NT2/D1 (cell line): ENCODE results near the gene ALDH9A1.

Experiments
- DNase-seq: peaks from one replicate; pipeline ENCODE4 v3.0.0-alpha.2; 2011; ENCODE audit warnings: low read depth, low spot score
- H3K27me3 ChIP-seq: 2 replicates; pipeline ENCODE4 v1.6.0; 2011; ENCODE audit warnings: mild to moderate bottlenecking; ENCODE audit not compliant: insufficient read length, insufficient read depth
- H3K36me3 ChIP-seq: 2 replicates; pipeline ENCODE4 v1.6.1; 2011; ENCODE audit warnings: mild to moderate bottlenecking, low read length, mixed read lengths; ENCODE audit not compliant: insufficient read depth, insufficient read length
- H3K4me1 ChIP-seq: 2 replicates; pipeline ENCODE4 v1.5.1; 2011; ENCODE audit not compliant: insufficient read depth, insufficient read length
- H3K4me3 ChIP-seq: 2 replicates; pipeline ENCODE4 v1.5.1; 2011; ENCODE audit warnings: low read depth; ENCODE audit not compliant: insufficient read length
- H3K9ac ChIP-seq: 2 replicates; pipeline ENCODE4 v1.6.0; 2011; ENCODE audit warnings: low read depth; ENCODE audit not compliant: insufficient read length
- H3K9me3 ChIP-seq: 2 replicates; pipeline ENCODE4 v1.5.1; 2011; ENCODE audit warnings: mild to moderate bottlenecking, low read length; ENCODE audit not compliant: insufficient read depth
- SUZ12 ChIP-seq: IDR thresholded peaks from 2 replicates; pipeline ENCODE4 v1.6.1; 2011; ENCODE audit not compliant: insufficient read length, insufficient read depth; ENCODE audit errors: extremely low read depth
- YY1 ChIP-seq: IDR thresholded peaks from 2 replicates; pipeline ENCODE4 v1.6.1; 2011; ENCODE audit not compliant: insufficient read length, insufficient read depth
- ZNF274 ChIP-seq: IDR thresholded peaks from 2 replicates; pipeline ENCODE4 v1.6.1; 2011; ENCODE audit warnings: mild to moderate bottlenecking, low read depth, low read length

The ALDH9A1 gene

DNA sequence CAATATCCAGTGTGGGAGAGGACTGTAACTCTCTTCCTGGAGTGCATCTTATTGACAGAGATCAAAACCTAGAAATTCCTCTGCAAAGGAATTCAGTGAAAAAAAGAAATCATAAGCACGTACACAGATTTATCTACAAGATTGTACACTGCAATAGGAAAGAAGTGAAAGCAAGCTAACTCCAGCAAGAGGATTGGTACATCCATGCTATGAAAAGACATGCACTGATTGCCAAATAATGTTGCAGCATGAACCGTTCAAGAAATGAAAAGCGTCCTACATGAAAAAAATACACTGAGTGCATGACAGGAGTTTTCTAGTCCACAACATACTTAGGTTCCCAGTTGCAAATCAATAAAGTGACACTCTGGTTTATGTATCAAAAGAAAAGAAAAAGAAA is 69.2 kb downstream of the ALDH9A1 start:
- Histone ChIP-seq H3K9me3 (no peaks in the 10 kb centered on the region), H3K27me3 (no peaks in the 10 kb centered on the region), H3K4me1 (no peaks in the 10 kb centered on the region), H3K9ac (no peak overlapping the region), H3K36me3 (no peaks in the 10 kb centered on the region), H3K4me3 (no peak overlapping the region)
- DNase-seq: no peak
- TF ChIP-seq YY1 (no peak), ZNF274 (no peak), SUZ12 (no peak)

DNA sequence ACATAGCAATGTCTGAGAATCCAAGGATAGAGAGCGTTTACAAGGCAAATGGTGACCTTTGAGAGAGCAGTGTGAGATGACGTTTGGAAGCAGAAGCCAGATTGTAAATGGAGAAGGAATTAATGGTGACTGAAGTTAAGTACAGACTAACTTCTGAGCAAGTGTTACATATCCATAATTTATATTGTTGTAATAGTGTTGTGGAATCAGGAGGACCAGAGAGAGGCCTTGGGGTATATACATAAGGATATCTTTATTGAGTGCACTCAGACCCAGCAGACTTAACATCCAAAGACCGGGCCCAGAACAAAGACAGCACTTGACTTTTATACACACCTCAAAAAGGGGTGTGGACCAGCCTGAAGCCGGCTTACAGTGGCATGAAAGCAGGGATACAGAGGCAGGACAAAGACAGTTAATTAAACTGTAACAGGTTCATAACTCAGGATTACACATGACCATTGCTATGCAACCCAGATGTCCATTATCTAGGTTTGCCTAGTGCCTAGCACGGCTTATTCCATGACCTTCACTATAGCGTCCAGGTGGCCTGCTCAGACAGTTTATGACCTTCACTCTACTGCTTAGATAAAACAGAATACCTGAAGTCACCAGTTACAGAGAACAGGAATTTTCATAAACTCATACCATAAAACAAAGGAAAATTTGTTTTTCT is 70.1 kb downstream of the ALDH9A1 start:
- Histone ChIP-seq H3K27me3 (no peaks in the 10 kb centered on the region), H3K36me3 (no peaks in the 10 kb centered on the region), H3K4me1 (no peaks in the 10 kb centered on the region), H3K9ac (no peak overlapping the region), H3K4me3 (no peak overlapping the region), H3K9me3 (no peaks in the 10 kb centered on the region)
- no peak for DNase-seq
- TF ChIP-seq YY1 (no peak), SUZ12 (no peak), ZNF274 (no peak)

DNA sequence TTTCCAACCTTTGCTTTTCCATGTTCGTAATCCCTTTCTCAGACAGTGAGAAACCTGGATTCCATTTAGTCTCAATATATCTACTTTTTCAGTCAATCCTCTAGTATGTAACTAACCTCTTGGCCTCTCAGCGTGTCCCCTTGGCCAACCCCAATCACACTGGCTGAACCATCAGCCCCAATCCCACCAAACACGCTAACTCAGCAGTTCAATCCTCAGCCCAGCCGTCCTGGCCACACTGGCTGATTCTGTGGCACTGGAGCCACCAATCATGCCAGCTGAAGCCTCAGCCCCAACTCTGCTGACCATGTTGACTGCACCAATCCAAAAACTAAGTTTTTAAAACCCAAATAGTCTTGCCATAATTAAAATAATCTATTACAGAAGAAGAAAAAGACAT is 73.9 kb downstream of the ALDH9A1 start:
- H3K36me3 ChIP-seq: no peaks in the 10 kb centered on the region
- H3K27me3 ChIP-seq: no peaks in the 10 kb centered on the region
- no peak for TF ChIP-seq YY1
- no peak for TF ChIP-seq ZNF274
- TF ChIP-seq SUZ12: no peak
- H3K9me3 ChIP-seq: no peaks in the 10 kb centered on the region
- DNase-seq: no peak
- no peak overlapping the region for H3K9ac ChIP-seq
- no peak overlapping the region for H3K4me3 ChIP-seq
- no peaks in the 10 kb centered on the region for H3K4me1 ChIP-seq

DNA sequence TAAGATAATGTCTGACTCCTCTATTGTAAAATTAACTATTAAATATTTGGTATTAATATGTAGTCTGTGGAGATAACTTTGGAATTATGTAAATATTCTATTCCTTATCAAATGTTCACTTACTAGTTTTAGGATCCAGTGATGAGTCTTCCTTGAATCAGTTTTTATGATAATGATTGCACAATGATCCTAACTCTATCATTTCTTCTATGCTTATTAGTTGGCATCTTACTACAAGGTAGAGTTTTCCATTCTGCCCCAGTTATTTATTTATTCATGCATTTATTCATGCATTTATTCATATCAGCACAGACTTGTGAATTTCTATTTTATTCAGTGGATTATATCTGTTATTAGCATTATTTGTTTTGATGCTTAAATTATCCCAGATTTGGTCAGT is 74.7 kb downstream of the ALDH9A1 start:
- H3K4me1 ChIP-seq: no peaks in the 10 kb centered on the region
- H3K9me3 ChIP-seq: no peaks in the 10 kb centered on the region
- H3K36me3 ChIP-seq: no peaks in the 10 kb centered on the region
- H3K4me3 ChIP-seq: no peak overlapping the region
- TF ChIP-seq SUZ12 (no peak), ZNF274 (no peak), YY1 (no peak)
- no peaks in the 10 kb centered on the region for H3K27me3 ChIP-seq
- H3K9ac ChIP-seq: no peak overlapping the region
- DNase-seq: no peak

DNA sequence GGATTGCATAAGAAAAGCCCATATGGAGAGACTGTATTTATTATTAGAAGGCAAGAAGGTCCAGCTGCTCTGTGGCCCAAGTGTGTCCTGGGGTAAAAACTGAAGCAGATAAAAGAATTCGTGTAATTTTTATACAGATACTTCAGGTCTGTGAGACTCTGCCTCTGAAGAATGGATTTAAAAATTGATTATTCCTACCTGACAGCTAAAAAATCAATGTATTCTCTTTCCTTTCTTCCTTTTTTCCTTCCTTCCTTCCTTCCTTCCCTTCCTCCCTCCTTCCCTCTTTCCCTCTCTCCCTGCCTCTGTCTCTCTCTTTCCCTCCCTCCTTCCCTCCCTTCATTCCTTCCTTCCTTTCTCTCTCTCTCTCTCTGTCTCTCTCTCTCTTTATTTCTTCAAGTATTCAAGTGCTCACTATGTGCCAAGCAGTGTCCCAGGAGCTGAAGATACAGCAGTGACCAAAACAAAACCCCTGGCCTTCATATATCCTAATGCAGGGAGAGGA is 78.7 kb downstream of the ALDH9A1 start:
- Histone ChIP-seq H3K9ac (no peak overlapping the region), H3K4me3 (no peak overlapping the region), H3K36me3 (no peaks in the 10 kb centered on the region), H3K9me3 (no peaks in the 10 kb centered on the region; the same call in 1 of the 2 replicates), H3K27me3 (no peaks in the 10 kb centered on the region), H3K4me1 (peaks cover 2% of the 10 kb centered on the region)
- DNase-seq: no peak
- TF ChIP-seq SUZ12: no peak
- TF ChIP-seq ZNF274: no peak
- TF ChIP-seq YY1: no peak

DNA sequence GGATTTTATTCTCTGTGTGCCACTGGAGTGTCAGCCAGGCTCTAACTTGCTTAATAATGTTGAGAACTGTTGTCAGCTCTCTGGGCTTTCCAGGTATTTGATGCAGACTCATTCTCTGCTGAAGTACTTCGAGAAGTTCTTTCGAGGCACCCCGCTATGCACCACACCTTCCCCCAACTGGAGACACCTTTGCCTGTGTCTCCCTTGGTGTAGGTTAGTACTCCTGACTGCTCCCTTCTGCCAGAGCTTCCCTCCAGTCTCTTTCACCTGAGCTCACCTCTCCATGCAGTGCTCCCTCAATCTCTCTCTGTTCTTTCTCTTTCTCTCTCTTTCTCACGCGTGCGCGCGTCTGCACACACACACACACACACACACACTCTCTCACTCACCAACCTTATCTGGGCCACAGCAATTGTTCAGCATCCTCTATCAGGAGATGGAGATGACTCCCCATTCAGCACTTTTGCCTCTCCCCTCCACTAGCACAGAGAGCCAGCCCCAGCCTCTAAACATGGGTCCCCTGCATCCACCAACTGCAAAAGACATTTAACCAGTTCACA is 81.3 kb downstream of the ALDH9A1 start:
- TF ChIP-seq ZNF274 (no peak), YY1 (no peak), SUZ12 (no peak)

DNA sequence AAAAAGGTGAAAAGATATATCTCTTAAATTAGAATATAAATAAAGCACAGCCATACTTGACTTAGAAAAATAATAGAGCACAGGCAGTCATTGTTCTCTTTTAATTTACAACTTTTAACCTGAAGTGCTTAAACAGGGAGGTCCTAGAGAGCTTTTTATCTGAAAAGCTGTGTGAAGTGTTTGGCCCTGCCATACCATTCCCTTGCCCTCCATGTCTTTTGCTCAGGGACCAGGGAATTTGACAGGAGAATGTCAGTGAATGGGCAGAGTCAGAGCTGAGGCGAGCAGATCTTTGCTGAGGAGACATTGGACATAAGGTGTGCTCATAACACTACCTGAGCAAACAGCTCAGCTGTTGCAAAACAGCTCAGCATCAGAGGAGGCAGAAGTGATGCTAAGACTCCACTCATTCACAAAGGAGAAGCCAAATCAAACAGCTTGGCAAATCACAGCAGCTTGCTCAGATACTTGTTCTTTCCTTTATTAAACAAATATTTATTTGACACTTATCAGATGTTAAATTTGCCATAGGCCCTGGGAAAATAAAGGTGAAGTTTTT is 82.2 kb downstream of the ALDH9A1 start:
- no peak overlapping the region for H3K4me3 ChIP-seq
- no peak for DNase-seq
- H3K36me3 ChIP-seq: no peaks in the 10 kb centered on the region
- no peaks in the 10 kb centered on the region for H3K27me3 ChIP-seq
- H3K9me3 ChIP-seq: no peaks in the 10 kb centered on the region; the same call in 1 of the 2 replicates
- peaks cover 2% of the 10 kb centered on the region for H3K4me1 ChIP-seq
- H3K9ac ChIP-seq: no peak overlapping the region
- TF ChIP-seq YY1: no peak
- no peak for TF ChIP-seq SUZ12
- no peak for TF ChIP-seq ZNF274

More for the DNA sequence above, 81.3 kb downstream of the ALDH9A1 start:
- Histone ChIP-seq H3K9me3 (no peaks in the 10 kb centered on the region; the same call in 1 of the 2 replicates), H3K9ac (no peak overlapping the region), H3K4me3 (no peak overlapping the region), H3K4me1 (peaks cover 2% of the 10 kb centered on the region), H3K36me3 (no peaks in the 10 kb centered on the region), H3K27me3 (no peaks in the 10 kb centered on the region)
- DNase-seq: no peak
